Airway epithelial cell (primary cell): ENCODE data around the gene OTOG. TPM values are rescaled to one million over a fixed set of nuclear protein-coding genes. Genes with fewer than 3 reads are reported as not detected.

Experiments used
- total RNA-seq: library from RNA; depleted of rRNA; stranded (reverse); fragments of >200 nt; gene quantifications from 2 replicates; pipeline ENCODE4 v1.2.3, GENCODE V29; 2015

Gene OTOG
- not detected in 2 replicates for total RNA-seq

GRCh38 chr11:17547051-17547577 is at the start of gene OTOG:
OTOG (plus strand) TSS chr11:17547259; CDS start chr11:17547373, 114 bp downstream.

GRCh38 chr11:17544181-17544622 is 2.9 kb upstream of the OTOG start, which contains the start of gene USH1C:
USH1C (minus strand) TSS chr11:17544416; CDS start chr11:17544307, 109 bp downstream.

Other genes with a start within 250 kb of the OTOG start
- 1.4 and 2.2 TPM in 2 replicates for gene NCR3LG1, start 195.5 kb upstream of the OTOG start, total RNA-seq
- gene KCNJ11, start 158.6 kb upstream of the OTOG start, total RNA-seq: 0.07 and 0.23 TPM in 2 replicates
- 0.42 TPM in 1 of 2 replicates, not detected in the other for gene ABCC8, start 70.4 kb upstream of the OTOG start, total RNA-seq
- gene USH1C, start 2.8 kb upstream of the OTOG start, total RNA-seq: not detected in 2 replicates
- gene MYOD1, start 172.3 kb downstream of the OTOG start, total RNA-seq: not detected in 2 replicates
- gene KCNC1, start 187.5 kb downstream of the OTOG start, total RNA-seq: not detected in 2 replicates